ENCODE data around the gene RBM4.

GRCh38 chr11:66692871-66693331 is 54.4 kb downstream of the RBM4 start:
- TF ChIP-seq CTCF (IDR thresholded peaks at IDR 0.05) (no peak), POLR2A (IDR thresholded peaks at IDR 0.05) (no peak), POLR2AphosphoS5 (IDR thresholded peaks at IDR 0.05) (no peak)

Data from transverse colon (tissue), 4 donors.